HG02885 (cell line): ENCODE data around the gene PPP2R3A.
"Not testable (repeated sequence)": the region's sequence is repeated elsewhere in the genome, so short reads cannot be mapped to it uniquely, and the experiment has no call there.

ENCODE experiments used
- ATAC-seq: cut with Tn5 transposase; IDR thresholded peaks from one replicate; pipeline ENCODE4 v1.9.1; 2021; ENCODE audit warnings: mild to moderate bottlenecking; ENCODE audit not compliant: unreplicated experiment, poor library complexity

The PPP2R3A gene

GRCh38 chr3:136075218-136075808, 109.8 kb downstream of the PPP2R3A start:
- ATAC-seq: no peak

GRCh38 chr3:136075811-136076210, 110.3 kb downstream of the PPP2R3A start:
- no peak for ATAC-seq

GRCh38 chr3:136078421-136079364, 113.2 kb downstream of the PPP2R3A start:
- ATAC-seq: no peak

DNA sequence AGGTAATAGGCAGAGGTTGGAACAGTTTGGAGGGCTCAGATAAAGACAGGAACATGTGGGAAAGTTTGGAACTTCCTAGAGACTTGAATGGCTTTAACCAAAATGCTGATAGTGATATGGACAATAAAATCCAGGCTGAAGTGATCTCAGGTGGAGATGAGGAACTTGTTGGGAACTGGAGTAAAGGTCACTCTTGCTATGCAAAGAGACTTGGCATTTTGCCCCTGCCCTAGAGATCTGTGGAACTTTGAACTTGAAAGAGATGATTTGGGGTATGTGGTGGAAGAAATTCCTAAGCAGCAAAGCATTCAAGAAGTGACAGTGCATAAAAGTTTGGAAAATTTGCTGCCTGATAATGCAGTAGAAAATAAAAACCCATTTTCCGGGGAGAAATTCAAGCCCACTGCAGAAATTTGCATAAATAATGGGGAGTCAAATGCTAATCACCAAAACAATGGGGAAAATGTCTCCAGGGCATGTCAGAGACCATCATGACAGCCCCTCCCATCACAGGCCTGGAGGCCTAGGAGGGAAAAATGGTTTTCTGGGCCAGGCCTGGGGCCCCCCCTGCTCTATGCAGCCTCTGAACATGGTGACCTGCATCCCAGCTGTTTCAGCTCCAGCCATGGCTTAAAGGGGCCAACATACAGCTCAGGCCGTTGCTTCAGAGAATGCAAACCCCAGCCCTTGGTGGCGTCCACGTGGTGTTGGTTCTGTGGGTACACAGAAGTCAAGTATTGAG, 118.3 kb downstream of the PPP2R3A start:
- ATAC-seq: not testable (repeated sequence)

DNA sequence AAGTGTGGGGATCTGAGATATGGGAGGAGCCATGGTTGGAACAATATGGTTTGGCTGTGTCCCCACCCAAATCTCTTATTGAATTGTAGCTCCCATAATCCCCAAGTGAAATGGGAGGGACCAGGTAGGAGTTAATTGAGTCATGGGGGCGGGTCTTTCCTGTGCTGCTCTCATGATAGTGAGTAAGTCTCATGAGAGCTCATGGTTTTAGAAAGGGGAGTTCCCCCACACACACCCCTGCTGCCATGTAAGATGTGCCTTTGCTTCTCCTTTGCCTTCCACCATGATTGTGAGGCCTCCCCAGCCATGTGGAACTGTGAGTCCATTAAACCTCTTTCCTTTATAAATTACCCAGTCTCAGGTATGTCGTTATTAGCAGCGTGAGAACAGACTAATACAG, 119.5 kb downstream of the PPP2R3A start:
- not testable (repeated sequence) for ATAC-seq

- ATAC-seq: no peak
Measured at GRCh38 chr3:136093771-136094170, 128.2 kb downstream of the PPP2R3A start.

GRCh38 chr3:136105044-136105443, 139.5 kb downstream of the PPP2R3A start:
- ATAC-seq: no peak

DNA sequence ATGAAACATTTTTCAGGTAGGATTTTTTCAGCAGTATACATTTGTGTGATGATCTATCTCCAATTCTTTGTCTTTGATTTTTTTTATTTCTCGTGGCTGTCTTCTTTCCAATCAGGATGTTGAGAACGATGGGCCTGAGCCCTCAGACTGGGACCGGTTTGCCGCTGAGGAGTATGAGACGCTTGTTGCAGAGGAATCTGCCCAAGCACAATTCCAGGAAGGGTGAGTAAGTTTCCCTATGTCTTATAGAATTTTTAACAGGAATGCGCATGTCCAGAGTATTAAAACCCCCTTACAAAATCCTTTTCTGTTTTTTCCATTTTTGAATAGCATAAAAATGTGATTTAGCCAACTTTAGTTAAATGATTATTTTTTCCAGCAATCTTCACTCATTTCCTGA, 140.6 kb downstream of the PPP2R3A start:
- ATAC-seq: no peak

GRCh38 chr3:136109499-136109898, 144.0 kb downstream of the PPP2R3A start:
- ATAC-seq: peak; percentile 96

GRCh38 chr3:136110481-136110880, 145.0 kb downstream of the PPP2R3A start:
- ATAC-seq: no peak

- ATAC-seq: no peak
Measured at GRCh38 chr3:136114421-136114820, 148.9 kb downstream of the PPP2R3A start.

GRCh38 chr3:136119332-136119731, 153.8 kb downstream of the PPP2R3A start:
- not testable (repeated sequence) for ATAC-seq

DNA sequence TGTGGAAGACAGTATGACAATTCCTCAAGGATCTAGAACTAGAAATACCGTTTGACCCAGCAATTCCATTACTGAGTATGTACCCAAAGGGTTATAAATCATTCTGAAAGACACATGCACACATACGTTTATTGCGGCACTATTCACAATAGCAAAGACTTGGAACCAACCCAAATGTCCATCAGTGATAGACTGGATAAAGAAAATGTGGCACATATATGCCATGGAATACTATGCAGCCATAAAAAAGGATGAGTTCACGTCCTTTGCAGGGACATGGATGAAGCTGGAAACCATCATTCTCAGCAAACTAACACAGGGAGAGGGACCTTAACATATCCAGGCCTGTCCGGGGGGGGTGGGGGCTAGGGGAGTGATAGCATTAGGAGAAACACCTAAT, 154.3 kb downstream of the PPP2R3A start:
- not testable (repeated sequence) for ATAC-seq

GRCh38 chr3:136120373-136121348, 155.1 kb downstream of the PPP2R3A start:
- ATAC-seq: no peak

- no peak for ATAC-seq
Measured at GRCh38 chr3:136122006-136122405, 156.5 kb downstream of the PPP2R3A start.

DNA sequence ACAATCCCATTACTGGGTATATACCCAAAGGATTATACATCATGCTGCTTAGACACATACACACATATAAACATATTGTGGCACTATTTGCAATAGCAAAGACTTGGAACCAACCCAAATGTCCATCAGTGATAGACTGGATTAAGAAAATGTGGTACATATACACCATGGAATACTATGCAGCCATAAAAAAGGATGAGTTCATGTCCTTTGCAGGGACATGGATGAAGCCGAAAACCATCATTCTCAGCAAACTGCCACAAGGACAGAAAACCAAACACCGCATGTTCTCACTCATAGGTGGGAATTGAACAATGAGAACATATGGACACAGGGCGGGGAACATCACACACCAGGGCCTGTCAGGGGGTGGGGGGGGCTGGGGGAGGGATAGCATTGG, 166.1 kb downstream of the PPP2R3A start:
- ATAC-seq: not testable (repeated sequence)

GRCh38 chr3:136134091-136134490, 168.6 kb downstream of the PPP2R3A start:
- ATAC-seq: no peak

DNA sequence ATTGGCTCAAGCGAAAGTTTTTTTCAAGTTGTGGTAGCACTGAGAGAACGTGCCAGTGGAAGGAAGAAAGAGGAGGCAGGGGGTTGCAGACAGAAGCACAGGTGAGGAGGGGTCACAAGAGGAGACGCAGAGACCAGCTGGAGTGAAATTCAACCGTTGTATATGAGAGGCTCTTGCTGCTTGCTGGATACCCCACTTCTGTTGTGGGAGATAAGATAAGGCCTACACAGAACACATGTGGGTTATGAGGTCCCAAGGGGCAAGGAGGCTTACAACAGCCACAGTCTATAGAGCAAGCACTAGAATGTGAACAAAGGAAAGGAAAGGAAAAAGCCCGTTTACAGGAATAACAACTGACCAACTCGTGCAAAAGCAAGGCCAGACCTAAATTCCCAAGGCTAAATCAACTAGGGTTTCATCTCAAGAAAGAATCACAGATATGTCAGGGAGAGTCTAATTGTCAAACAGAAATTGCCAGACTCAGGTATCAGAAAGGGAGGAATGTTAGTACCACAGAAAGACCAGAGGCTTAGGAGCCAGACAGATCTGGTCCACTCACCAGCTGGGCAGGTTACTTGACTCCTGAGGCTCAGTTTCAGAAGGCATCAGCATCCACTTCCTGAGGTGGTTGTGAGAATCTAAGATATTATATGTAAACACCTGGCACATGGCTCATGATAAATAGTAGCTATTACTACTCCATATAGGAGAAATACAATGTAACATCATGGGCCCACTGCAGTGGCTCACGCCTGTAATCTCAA, 169.7 kb downstream of the PPP2R3A start:
- ATAC-seq: no peak

GRCh38 chr3:136136454-136136853, 170.9 kb downstream of the PPP2R3A start:
- ATAC-seq: no peak
